ENCODE measurements around the gene HOXA10. TPM values are rescaled to one million over a fixed set of nuclear protein-coding genes. Genes with fewer than 3 reads are reported as not detected.
A peak's percentile ranks its signal among the peaks of the same experiment; 100 is the strongest.

The HOXA10 gene
- total and polyA plus RNA-seq, 5 donors: not detected

DNA sequence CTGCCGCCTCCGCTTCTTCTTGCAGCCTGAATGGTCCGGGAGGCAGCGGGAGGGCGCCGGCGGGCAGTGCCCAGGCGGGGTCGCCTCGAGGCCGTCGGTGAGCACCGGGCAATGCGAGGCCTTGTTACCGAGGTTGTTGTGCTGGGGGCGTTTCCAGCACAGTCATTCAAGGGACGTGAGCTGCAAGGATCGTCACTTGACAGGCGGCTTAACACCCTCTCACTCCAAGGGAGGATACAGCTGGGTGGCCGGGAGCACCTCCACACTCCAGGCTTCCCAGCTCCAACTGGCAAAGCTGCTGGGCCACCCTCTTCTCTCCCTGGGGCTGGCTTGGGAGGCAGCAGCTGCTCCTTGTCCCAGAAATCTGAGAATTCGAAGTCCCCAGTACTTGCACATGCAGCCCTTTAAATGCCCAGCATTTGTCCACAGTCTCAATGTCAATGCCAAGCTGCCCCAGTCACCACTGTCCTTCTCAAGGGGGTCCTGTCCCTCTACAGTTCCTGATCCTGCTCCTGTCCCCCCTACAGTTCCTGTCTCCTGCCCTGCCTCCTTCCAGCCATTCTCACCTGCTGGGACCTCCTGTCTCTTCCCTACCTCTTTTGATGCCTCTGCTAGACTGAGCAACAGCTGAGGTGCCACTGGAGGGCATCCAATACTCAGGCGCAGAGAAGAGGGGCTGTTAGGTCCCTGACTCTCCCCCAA lies 15.3 kb upstream of the HOXA10 start:
- intact Hi-C loops (cut with DNase I): no loop called here
- H3K27ac ChIP-seq (ENCODE audit: low read length): no peak overlapping the region
- H3K27me3 ChIP-seq (ENCODE audit: control insufficient read depth, insufficient read depth): no peaks in the 10 kb centered on the region
- H3K4me3 ChIP-seq (ENCODE audit: low read length): peak overlapping the region; percentile 6
- peaks cover 8% of the 10 kb centered on the region for H3K4me1 ChIP-seq (ENCODE audit: control insufficient read depth, insufficient read depth, low read length)
- DNase-seq (no peak), ATAC-seq (no peak)
- no peaks in the 10 kb centered on the region for H3K9me3 ChIP-seq (ENCODE audit: control insufficient read depth, low read length)
- 13% methylated on average over 22 of the region's 22 CpGs for WGBS

GRCh38 chr7:27188386-27189294 lies 14.5 kb upstream of the HOXA10 start:
- Histone ChIP-seq H3K9me3 (ENCODE audit: control insufficient read depth, low read length) (no peaks in the 10 kb centered on the region), H3K27ac (ENCODE audit: low read length) (no peak overlapping the region), H3K4me3 (ENCODE audit: low read length) (peak overlapping the region; percentile 6), H3K4me1 (ENCODE audit: control insufficient read depth, insufficient read depth, low read length) (peaks cover 8% of the 10 kb centered on the region), H3K27me3 (ENCODE audit: control insufficient read depth, insufficient read depth) (no peaks in the 10 kb centered on the region)
- peak in 1 of 2 donors; percentile 18 for ATAC-seq
- WGBS: 4% methylated on average over 49 of the region's 49 CpGs
- intact Hi-C loops (cut with DNase I): no loop called here
- DNase-seq: peak in 1 of 3 donors; percentile 50

DNA sequence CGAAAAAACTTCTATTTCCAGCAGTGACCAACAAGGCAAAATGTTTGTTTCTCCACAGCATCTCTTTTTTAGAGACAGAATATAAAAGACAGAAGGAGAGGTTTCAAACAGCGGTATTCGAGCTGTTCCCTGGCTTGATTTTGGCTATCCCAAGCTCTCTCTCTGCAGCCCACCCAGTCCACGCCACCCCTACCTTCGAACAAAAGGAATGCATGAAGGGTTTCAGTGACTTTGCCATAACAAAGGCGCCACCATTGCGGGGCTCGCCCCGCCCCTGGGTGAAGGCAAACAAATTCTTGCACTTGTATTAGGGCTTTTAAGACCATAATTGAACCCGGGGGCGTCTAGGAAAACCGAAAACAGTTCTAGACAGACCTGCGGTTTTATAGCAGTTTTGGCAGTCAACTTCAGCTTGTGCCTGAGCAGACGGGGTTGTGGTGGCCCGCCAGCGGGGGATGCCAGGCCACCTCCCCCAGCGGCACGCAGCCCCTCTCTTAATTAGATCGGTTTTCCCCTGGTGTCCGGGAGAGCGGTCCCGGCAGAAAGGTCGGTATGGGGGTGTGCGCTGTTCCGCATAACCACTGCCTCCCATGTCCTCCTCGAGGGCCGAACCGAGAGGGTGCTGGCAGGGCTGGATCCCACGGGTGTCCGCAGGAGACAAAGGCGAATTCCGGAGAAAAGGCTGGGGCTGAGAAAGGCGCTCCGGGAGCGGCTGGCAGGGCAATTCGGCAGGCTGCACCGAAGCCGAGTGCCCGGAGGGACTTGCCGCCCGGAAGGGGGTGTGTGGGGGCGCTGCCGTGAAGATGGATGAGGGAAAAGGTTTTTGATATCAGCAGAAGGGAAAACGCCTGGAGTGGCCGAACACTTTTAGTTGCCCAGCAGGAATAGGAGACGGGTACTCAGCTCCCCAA lies 13.6 kb upstream of the HOXA10 start:
- WGBS: 6% methylated on average over 46 of the region's 46 CpGs
- intact Hi-C loops (cut with DNase I): no loop called here
- Histone ChIP-seq H3K9me3 (ENCODE audit: control insufficient read depth, low read length) (no peaks in the 10 kb centered on the region), H3K27me3 (ENCODE audit: control insufficient read depth, insufficient read depth) (no peaks in the 10 kb centered on the region), H3K4me1 (ENCODE audit: control insufficient read depth, insufficient read depth, low read length) (peaks cover 5% of the 10 kb centered on the region), H3K4me3 (ENCODE audit: low read length) (no peak overlapping the region), H3K27ac (ENCODE audit: low read length) (no peak overlapping the region)
- DNase-seq (peak in 1 of 3 donors; percentile 26), ATAC-seq (no peak)

- Histone ChIP-seq H3K4me1 (ENCODE audit: control insufficient read depth, insufficient read depth, low read length) (peaks cover 5% of the 10 kb centered on the region), H3K27ac (ENCODE audit: low read length) (no peak overlapping the region), H3K27me3 (ENCODE audit: control insufficient read depth, insufficient read depth) (no peaks in the 10 kb centered on the region), H3K4me3 (ENCODE audit: low read length) (no peak overlapping the region), H3K9me3 (ENCODE audit: control insufficient read depth, low read length) (no peaks in the 10 kb centered on the region)
- intact Hi-C loops (cut with DNase I): no loop called here
- ATAC-seq: no peak
- 41% methylated on average over 4 of the region's 4 CpGs for WGBS
- no peak for DNase-seq
These were observed 12.8 kb upstream of the HOXA10 start for GRCh38 chr7:27186668-27187474.

GRCh38 chr7:27185854-27186667 lies 11.9 kb upstream of the HOXA10 start:
- WGBS: 9% methylated on average over 24 of the region's 24 CpGs
- Histone ChIP-seq H3K4me3 (ENCODE audit: low read length) (no peak overlapping the region), H3K27me3 (ENCODE audit: control insufficient read depth, insufficient read depth) (no peaks in the 10 kb centered on the region)

DNA sequence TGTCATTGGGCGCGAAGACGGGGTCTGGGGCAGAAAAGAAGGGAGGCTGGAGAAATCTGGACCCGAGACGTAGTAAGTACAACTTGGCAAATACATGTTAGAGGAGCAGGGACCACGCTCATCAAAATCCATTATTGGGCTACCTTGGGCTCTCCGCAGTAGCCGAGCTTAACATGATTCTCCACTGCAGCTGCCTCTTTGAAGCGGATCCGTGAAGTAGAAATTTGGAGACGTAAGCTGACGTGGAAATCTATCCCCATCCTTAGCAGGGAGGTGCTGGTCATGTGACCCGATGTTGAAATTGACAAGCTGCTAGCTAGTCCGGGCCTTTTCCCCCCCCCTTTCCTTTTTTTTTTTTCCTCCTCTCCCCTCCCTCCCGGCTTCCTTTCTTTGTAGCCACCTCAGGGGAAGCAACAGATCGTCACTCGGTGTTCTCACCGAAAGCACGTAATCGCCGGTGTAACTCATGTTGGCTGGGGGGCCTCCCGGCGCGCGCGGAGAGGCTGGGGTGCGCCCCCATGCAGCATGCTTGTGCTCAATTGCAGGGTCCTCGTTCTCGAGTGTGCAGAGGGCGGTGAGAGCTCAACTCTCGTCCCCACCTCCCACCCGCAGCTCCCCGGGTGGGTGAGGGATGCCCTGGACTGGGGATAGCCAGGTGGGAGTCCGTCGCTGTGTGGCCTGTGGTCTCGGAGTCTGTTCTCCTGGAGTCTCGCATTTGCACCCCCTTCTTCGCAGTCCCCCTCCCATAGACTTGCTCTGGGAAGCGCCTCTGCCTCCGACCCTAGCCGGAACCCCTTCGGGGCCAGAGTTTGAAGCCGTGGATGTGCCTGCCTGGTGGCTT lies 11.1 kb upstream of the HOXA10 start, which contains the start of gene HOXA11:
TSS of gene HOXA11 (minus strand) at position 220 of the 841 bp plus-strand sequence. CDS start at position 132, 88 bp downstream.
- peaks cover 5% of the 10 kb centered on the region for H3K4me1 ChIP-seq (ENCODE audit: control insufficient read depth, insufficient read depth, low read length)
- DNase-seq: no peak

More at GRCh38 chr7:27185854-27186667, 11.9 kb upstream of the HOXA10 start:
- ATAC-seq: no peak
- intact Hi-C loops (cut with DNase I): no loop called here
- no peaks in the 10 kb centered on the region for H3K9me3 ChIP-seq (ENCODE audit: control insufficient read depth, low read length)
- no peak overlapping the region for H3K27ac ChIP-seq (ENCODE audit: low read length)
- H3K4me1 ChIP-seq (ENCODE audit: control insufficient read depth, insufficient read depth, low read length): peaks cover 5% of the 10 kb centered on the region
- DNase-seq: no peak

DNA sequence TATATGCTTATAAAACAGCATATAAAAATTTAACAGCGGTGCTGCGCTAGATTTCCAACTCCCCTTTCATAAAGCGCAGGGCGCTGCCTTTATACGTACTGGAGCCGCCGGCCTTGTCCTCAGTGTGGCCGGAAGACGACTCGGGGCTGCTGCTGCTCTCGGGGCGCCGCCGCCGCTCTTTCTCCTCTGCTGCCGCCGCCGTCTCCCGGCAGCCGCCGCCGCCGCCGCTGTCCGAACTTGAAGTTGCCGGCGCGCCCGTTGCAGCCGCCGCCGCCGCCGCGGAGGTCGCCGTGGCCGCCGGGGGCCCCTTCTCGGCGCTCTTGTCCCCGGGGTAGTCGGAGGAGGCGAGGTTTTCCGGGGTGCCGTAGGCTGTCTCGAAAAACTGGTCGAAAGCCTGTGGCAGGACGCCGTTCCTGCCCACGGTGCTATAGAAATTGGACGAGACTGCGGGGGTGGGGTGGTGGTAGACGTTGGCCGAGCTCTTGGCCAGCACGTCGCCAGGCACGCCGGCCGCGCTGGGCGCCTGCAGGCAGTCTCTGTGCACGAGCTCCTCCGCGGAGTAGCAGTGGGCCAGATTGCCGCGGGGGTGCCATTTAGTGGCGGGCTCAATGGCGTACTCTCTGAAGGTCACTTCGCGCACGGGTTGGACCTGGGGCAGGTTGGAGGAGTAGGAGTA lies 10.4 kb upstream of the HOXA10 start:
- H3K9me3 ChIP-seq (ENCODE audit: control insufficient read depth, low read length): no peaks in the 10 kb centered on the region
- H3K27ac ChIP-seq (ENCODE audit: low read length): no peak overlapping the region
- peak overlapping the region; percentile 41 for H3K4me3 ChIP-seq (ENCODE audit: low read length)
- peak in 2 of 3 donors; percentile 60 to 71 for DNase-seq
- no peak for ATAC-seq
- WGBS: 2% methylated on average over 72 of the region's 72 CpGs
- no peaks in the 10 kb centered on the region for H3K27me3 ChIP-seq (ENCODE audit: control insufficient read depth, insufficient read depth)
- H3K4me1 ChIP-seq (ENCODE audit: control insufficient read depth, insufficient read depth, low read length): peaks cover 5% of the 10 kb centered on the region
- intact Hi-C loops (cut with DNase I): no loop called here

More for the DNA sequence above, 11.1 kb upstream of the HOXA10 start, which contains the start of gene HOXA11:
- peak within 1 kb of the TSS; percentile 41 for H3K4me3 ChIP-seq (ENCODE audit: low read length)
- no peaks in the 10 kb centered on the region for H3K9me3 ChIP-seq (ENCODE audit: control insufficient read depth, low read length)
- no peak within 1 kb of the TSS for H3K27ac ChIP-seq (ENCODE audit: low read length)
- WGBS: 5% methylated on average over 43 of the region's 43 CpGs
- intact Hi-C loops (cut with DNase I): no loop called here
- no peaks in the 10 kb centered on the region for H3K27me3 ChIP-seq (ENCODE audit: control insufficient read depth, insufficient read depth)
- ATAC-seq: peak in 1 of 2 donors; percentile 7

GRCh38 chr7:27183682-27184336 lies 9.7 kb upstream of the HOXA10 start:
- Histone ChIP-seq H3K27ac (ENCODE audit: low read length) (no peak overlapping the region), H3K4me1 (ENCODE audit: control insufficient read depth, insufficient read depth, low read length) (peaks cover 5% of the 10 kb centered on the region), H3K27me3 (ENCODE audit: control insufficient read depth, insufficient read depth) (no peaks in the 10 kb centered on the region), H3K4me3 (ENCODE audit: low read length) (peak overlapping the region; percentile 41), H3K9me3 (ENCODE audit: control insufficient read depth, low read length) (no peaks in the 10 kb centered on the region)
- intact Hi-C loops (cut with DNase I): no loop called here
- no peak for ATAC-seq
- peak in 2 of 3 donors; percentile 40 to 47 for DNase-seq
- 4% methylated on average over 30 of the region's 30 CpGs for WGBS

Data from right cardiac atrium (tissue), 5 donors.